ENCODE data around the gene SYNGR3. TPM values are rescaled to one million over a fixed set of nuclear protein-coding genes. Genes with fewer than 3 reads are reported as not detected.
A peak's percentile ranks its signal among the peaks of the same experiment; 100 is the strongest.

The SYNGR3 gene
- total and polyA plus RNA-seq, 2 of the 13 experiments (the other 11 are each of a cell fraction or from before 2014, with no cell fraction given): 0.97 to 5.7 TPM

GRCh38 chr16:1990351-1991134, 773 bp downstream of the SYNGR3 start (continued):
- TF ChIP-seq PAX8 (CRISPR knock-in tag; IDR thresholded peaks at IDR 0.05; ENCODE audit: borderline replicate concordance) (no peak), ZNF615 (CRISPR knock-in tag; IDR thresholded peaks at IDR 0.05; ENCODE audit: borderline replicate concordance) (no peak), TEAD2 (CRISPR knock-in tag; IDR thresholded peaks at IDR 0.05) (no peak), DZIP1 (CRISPR knock-in tag; IDR thresholded peaks at IDR 0.05) (no peak; the same call in 1 of the 2 replicates), MBNL3 (CRISPR knock-in tag; conservative IDR thresholded peaks at IDR 0.05) (no peak), ATF3 (CRISPR knock-in tag; IDR thresholded peaks at IDR 0.05) (peak; percentile 45; the same call in 1 of the 2 replicates), CBFB (CRISPR knock-in tag; IDR thresholded peaks at IDR 0.05) (0 out of 2 replicates have a peak, but pooled peaks have one; percentile 6), HNF4G (IDR thresholded peaks at IDR 0.05; ENCODE audit: borderline replicate concordance, low read depth, low read length) (no peak), HNF4G (CRISPR knock-in tag; IDR thresholded peaks at IDR 0.05; ENCODE audit: borderline replicate concordance, low read depth) (no peak), HDAC1 (CRISPR knock-in tag; IDR thresholded peaks at IDR 0.05) (peak; percentile 44; the same call in 1 of the 2 replicates), MTA1 (CRISPR knock-in tag; IDR thresholded peaks at IDR 0.05; ENCODE audit: borderline replicate concordance) (no peak), ZNF749 (CRISPR knock-in tag; IDR thresholded peaks at IDR 0.05; ENCODE audit: borderline replicate concordance) (no peak), MXD4 (CRISPR knock-in tag; IDR thresholded peaks at IDR 0.05) (no peak), ZNF496 (CRISPR knock-in tag; IDR thresholded peaks at IDR 0.05; ENCODE audit: insufficient replicate concordance) (no peak), EHMT2 (IDR thresholded peaks at IDR 0.05; ENCODE audit: borderline replicate concordance, low read depth, low read length) (no peak), EP300 (IDR thresholded peaks at IDR 0.05; ENCODE audit: low read depth in 2 of 2, low read length in 2 of 2) (no peak), EP300 (CRISPR knock-in tag; IDR thresholded peaks at IDR 0.05; ENCODE audit: borderline replicate concordance) (no peak), ZNF354B (CRISPR knock-in tag; IDR thresholded peaks at IDR 0.05) (no peak), GTF3A (CRISPR knock-in tag; conservative IDR thresholded peaks at IDR 0.05) (no peak), CREBL2 (CRISPR knock-in tag; IDR thresholded peaks at IDR 0.05; ENCODE audit: borderline replicate concordance) (no peak), TFE3 (CRISPR knock-in tag; IDR thresholded peaks at IDR 0.05) (no peak), HIC2 (CRISPR knock-in tag; IDR thresholded peaks at IDR 0.05; ENCODE audit: low read depth) (no peak), RCOR2 (CRISPR knock-in tag; IDR thresholded peaks at IDR 0.05) (no peak), JDP2 (CRISPR knock-in tag; IDR thresholded peaks at IDR 0.05; ENCODE audit: borderline replicate concordance) (no peak)

Data from HepG2 (cell line).